GM10266 (cell line): ENCODE results near the gene BAZ2B.

Experiments used
- DNase-seq: peaks from one replicate; pipeline ENCODE4 v3.0.0; 2012; ENCODE audit errors: extremely low spot score
- CTCF ChIP-seq: IDR thresholded peaks from 2 replicates; pipeline ENCODE4 v1.5.1; 2012; ENCODE audit warnings: mild to moderate bottlenecking, low read depth; ENCODE audit not compliant: control insufficient read depth, insufficient read depth; ENCODE audit errors: missing control alignments

BAZ2B gene

GRCh38 chr2:159457589-159457988 is 158.8 kb downstream of the BAZ2B start:
- TF ChIP-seq CTCF = no peak
- no peak for DNase-seq

GRCh38 chr2:159456500-159457426 is 159.6 kb downstream of the BAZ2B start:
- TF ChIP-seq CTCF = no peak
- DNase-seq = no peak

GRCh38 chr2:159455330-159455918 is 160.9 kb downstream of the BAZ2B start:
- DNase-seq = no peak
- no peak for TF ChIP-seq CTCF

- TF ChIP-seq CTCF = no peak
- DNase-seq = no peak
These were observed 162.2 kb downstream of the BAZ2B start for GRCh38 chr2:159454185-159454584.

- DNase-seq = no peak
These were observed 166.2 kb downstream of the BAZ2B start for GRCh38 chr2:159450180-159450579.

GRCh38 chr2:159449504-159450124 is 166.7 kb downstream of the BAZ2B start:
- no peak for DNase-seq
- TF ChIP-seq CTCF = no peak

More at GRCh38 chr2:159450180-159450579, 166.2 kb downstream of the BAZ2B start:
- no peak for TF ChIP-seq CTCF

- no peak for TF ChIP-seq CTCF
- no peak for DNase-seq
These were observed 169.5 kb downstream of the BAZ2B start for GRCh38 chr2:159446817-159447216.
